ENCODE data around the gene WDR82. TPM values are rescaled to one million over a fixed set of nuclear protein-coding genes. Genes with fewer than 3 reads are reported as not detected.
"Not testable (repeated sequence)": the region's sequence is repeated elsewhere in the genome, so short reads cannot be mapped to it uniquely, and the experiment has no call there.

WDR82 gene
- total RNA-seq, 1 donor from 2014 or later = 69.9 TPM

DNA sequence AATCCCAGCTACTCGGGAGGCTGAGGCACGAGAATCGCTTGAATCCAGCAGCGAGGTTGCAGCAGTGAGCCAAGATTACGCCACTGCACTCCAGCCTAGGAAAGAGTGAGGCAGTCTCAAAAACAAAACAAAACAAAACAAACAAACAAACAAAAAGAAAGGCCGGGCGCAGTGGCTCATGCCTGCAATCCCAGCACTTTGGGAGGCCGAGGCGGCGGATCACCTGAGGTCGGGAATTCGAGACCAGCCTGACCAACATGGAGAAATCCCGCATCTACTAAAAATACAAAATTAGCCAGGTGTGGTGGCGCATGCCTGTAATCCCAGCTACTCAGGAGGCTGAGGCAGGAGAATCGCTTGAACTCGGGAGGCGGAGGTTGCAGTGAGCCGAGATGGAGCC, 3.7 kb downstream of the WDR82 start:
- H3K36me3 ChIP-seq (ENCODE audit: control insufficient read depth in 3 of 3, insufficient read depth in 3 of 3, low read length in 3 of 3); H3K27me3 ChIP-seq (ENCODE audit: control insufficient read depth in 3 of 3, insufficient read depth in 3 of 3, low read length in 3 of 3); H3K4me3 ChIP-seq (ENCODE audit: low read length in 3 of 3); H3K9me3 ChIP-seq (ENCODE audit: control insufficient read depth in 3 of 3, low read length in 3 of 3); H3K9ac ChIP-seq (ENCODE audit: low read depth in 1 of 3, low read length in 3 of 3); H3K27ac ChIP-seq (ENCODE audit: low read depth, low read length): not testable (repeated sequence)
- peaks cover 44 to 58% (median 46%) of the 10 kb centered on the region in 3 donors for H3K4me1 ChIP-seq (ENCODE audit: control insufficient read depth in 3 of 3, insufficient read depth in 3 of 3, low read length in 3 of 3)

DNA sequence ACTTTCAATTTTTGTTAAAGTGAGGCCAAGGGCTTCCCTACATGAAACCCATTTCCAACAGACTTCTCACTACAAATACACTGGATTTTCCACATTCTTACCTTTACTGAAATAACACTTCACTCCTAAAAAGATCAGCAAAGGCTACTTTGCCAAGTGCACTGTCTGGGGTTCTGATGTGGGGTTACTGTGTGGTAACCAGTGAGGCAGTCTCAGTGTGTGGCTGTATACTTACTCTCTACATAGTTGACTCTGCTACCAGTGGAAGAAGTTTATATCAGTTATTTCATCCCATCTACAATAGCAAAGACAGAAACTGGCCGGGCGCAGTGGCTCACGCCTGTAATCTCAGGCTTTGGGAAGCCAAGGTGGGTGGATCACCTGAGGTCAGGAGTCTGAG, 5.6 kb downstream of the WDR82 start:
- no peak overlapping the region for H3K27ac ChIP-seq (ENCODE audit: low read depth, low read length)
- no peaks in the 10 kb centered on the region for H3K9me3 ChIP-seq (ENCODE audit: control insufficient read depth in 3 of 3, low read length in 3 of 3)
- peaks cover 8 to 20% (median 18%) of the 10 kb centered on the region in 3 donors for H3K36me3 ChIP-seq (ENCODE audit: control insufficient read depth in 3 of 3, insufficient read depth in 3 of 3, low read length in 3 of 3)
- peaks cover 38 to 52% (median 44%) of the 10 kb centered on the region in 3 donors for H3K4me1 ChIP-seq (ENCODE audit: control insufficient read depth in 3 of 3, insufficient read depth in 3 of 3, low read length in 3 of 3)
- H3K4me3 ChIP-seq (ENCODE audit: low read length in 3 of 3) = no peak overlapping the region
- no peak overlapping the region for H3K9ac ChIP-seq (ENCODE audit: low read depth in 1 of 3, low read length in 3 of 3)
- H3K27me3 ChIP-seq (ENCODE audit: control insufficient read depth in 3 of 3, insufficient read depth in 3 of 3, low read length in 3 of 3) = no peaks in the 10 kb centered on the region

DNA sequence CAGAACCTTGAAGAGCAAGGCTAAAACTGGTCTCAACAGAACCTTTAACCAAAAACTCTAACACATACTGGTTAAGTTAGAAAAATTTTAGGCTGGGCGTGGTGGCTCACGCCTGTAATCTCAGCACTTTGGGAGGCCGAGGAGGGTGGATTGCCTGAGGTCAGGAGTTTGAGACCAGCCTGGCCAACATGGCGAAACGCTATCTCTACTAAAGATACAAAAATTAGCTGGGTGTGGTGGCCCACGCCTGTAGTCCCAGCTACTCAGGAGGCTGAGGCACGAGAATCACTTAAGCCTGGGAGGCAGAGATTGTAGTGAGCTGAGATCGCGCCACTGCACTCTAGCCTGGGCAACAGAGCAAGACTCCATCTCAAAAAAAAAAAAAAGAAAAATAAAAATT, 6.3 kb downstream of the WDR82 start:
- peaks cover 37 to 47% (median 44%) of the 10 kb centered on the region in 3 donors for H3K4me1 ChIP-seq (ENCODE audit: control insufficient read depth in 3 of 3, insufficient read depth in 3 of 3, low read length in 3 of 3)
- not testable (repeated sequence) for H3K27me3 ChIP-seq (ENCODE audit: control insufficient read depth in 3 of 3, insufficient read depth in 3 of 3, low read length in 3 of 3); H3K27ac ChIP-seq (ENCODE audit: low read depth, low read length); H3K9me3 ChIP-seq (ENCODE audit: control insufficient read depth in 3 of 3, low read length in 3 of 3); H3K4me3 ChIP-seq (ENCODE audit: low read length in 3 of 3); H3K9ac ChIP-seq (ENCODE audit: low read depth in 1 of 3, low read length in 3 of 3)
- H3K36me3 ChIP-seq (ENCODE audit: control insufficient read depth in 3 of 3, insufficient read depth in 3 of 3, low read length in 3 of 3) = peaks cover 10 to 25% (median 23%) of the 10 kb centered on the region in 3 donors

DNA sequence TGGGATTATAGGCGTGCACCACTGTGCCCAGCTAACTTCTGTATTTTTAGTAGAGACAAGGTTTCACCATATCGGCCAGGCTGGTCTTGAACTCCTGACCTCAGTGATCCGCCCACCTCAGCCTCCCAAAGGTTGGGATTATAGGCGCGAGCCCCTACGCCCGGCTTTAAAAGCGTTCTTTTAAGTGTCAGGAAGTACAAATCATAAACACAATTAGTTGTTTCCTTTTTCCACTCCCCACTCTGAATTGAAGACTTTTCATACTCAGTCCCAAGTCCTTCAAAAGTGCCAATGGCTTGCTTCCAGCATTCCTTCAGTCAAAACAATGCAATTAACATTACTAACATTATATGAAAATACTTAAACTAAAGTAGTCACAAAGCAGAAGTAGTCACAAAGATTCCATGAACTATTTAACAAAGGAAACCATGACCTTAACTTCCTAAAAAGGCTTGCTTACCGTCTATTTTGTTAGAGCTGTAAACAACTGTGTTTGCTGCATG, 8.1 kb downstream of the WDR82 start:
- peak overlapping the region; percentile 50 for H3K27ac ChIP-seq (ENCODE audit: low read depth, low read length)
- H3K9ac ChIP-seq (ENCODE audit: low read depth in 1 of 3, low read length in 3 of 3) = no peak overlapping the region
- H3K4me3 ChIP-seq (ENCODE audit: low read length in 3 of 3) = no peak overlapping the region
- H3K27me3 ChIP-seq (ENCODE audit: control insufficient read depth in 3 of 3, insufficient read depth in 3 of 3, low read length in 3 of 3) = no peaks in the 10 kb centered on the region
- peaks cover 26 to 40% (median 38%) of the 10 kb centered on the region in 3 donors for H3K36me3 ChIP-seq (ENCODE audit: control insufficient read depth in 3 of 3, insufficient read depth in 3 of 3, low read length in 3 of 3)
- no peaks in the 10 kb centered on the region for H3K9me3 ChIP-seq (ENCODE audit: control insufficient read depth in 3 of 3, low read length in 3 of 3)
- H3K4me1 ChIP-seq (ENCODE audit: control insufficient read depth in 3 of 3, insufficient read depth in 3 of 3, low read length in 3 of 3) = peaks cover 20 to 31% (median 30%) of the 10 kb centered on the region in 3 donors

DNA sequence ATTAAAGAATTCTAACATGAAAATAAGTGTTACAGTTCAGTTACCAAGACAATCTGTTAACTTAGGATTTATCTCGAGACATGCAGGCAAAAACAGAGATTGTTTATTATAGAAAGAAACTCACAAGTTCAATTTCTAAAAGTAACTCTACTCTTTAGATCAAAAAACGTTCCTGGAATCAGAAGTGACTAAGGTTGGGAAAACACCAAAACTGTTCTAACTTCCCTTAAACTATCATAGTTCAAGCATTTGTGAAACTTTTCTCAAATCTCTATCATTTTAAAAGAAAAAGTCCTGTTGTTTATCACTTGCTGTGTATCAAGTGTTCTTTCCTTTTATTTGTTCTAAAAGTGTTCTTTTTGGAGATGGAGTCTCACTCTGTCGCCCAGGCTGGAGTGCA, 8.7 kb downstream of the WDR82 start:
- no peak overlapping the region for H3K4me3 ChIP-seq (ENCODE audit: low read length in 3 of 3)
- H3K27ac ChIP-seq (ENCODE audit: low read depth, low read length) = peak overlapping the region; percentile 50
- no peaks in the 10 kb centered on the region for H3K27me3 ChIP-seq (ENCODE audit: control insufficient read depth in 3 of 3, insufficient read depth in 3 of 3, low read length in 3 of 3)
- H3K4me1 ChIP-seq (ENCODE audit: control insufficient read depth in 3 of 3, insufficient read depth in 3 of 3, low read length in 3 of 3) = peaks cover 20 to 31% (median 25%) of the 10 kb centered on the region in 3 donors
- peaks cover 26 to 41% (median 39%) of the 10 kb centered on the region in 3 donors for H3K36me3 ChIP-seq (ENCODE audit: control insufficient read depth in 3 of 3, insufficient read depth in 3 of 3, low read length in 3 of 3)
- no peaks in the 10 kb centered on the region for H3K9me3 ChIP-seq (ENCODE audit: control insufficient read depth in 3 of 3, low read length in 3 of 3)
- no peak overlapping the region for H3K9ac ChIP-seq (ENCODE audit: low read depth in 1 of 3, low read length in 3 of 3)

DNA sequence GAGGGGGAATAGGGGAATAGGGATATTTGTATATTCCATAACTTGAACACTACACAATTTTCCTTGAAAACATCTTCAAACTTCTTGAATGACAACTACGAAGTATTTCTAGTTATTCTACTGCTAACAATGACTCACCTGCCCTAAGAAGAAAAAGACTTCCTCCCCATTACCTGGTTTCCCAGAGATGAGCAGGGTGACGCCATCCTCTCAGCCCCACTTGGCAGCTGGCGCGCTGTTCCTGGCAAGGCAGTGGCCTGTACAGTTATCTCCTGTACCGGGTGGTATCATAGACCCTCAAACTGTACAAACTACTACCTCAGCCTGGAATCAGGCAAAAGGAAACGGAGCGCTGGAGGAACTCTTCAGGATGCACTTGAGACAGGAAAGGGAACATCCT, 10.4 kb downstream of the WDR82 start:
- peaks cover 19 to 26% (median 23%) of the 10 kb centered on the region in 3 donors for H3K4me1 ChIP-seq (ENCODE audit: control insufficient read depth in 3 of 3, insufficient read depth in 3 of 3, low read length in 3 of 3)
- H3K27ac ChIP-seq (ENCODE audit: low read depth, low read length) = no peak overlapping the region
- no peak overlapping the region for H3K9ac ChIP-seq (ENCODE audit: low read depth in 1 of 3, low read length in 3 of 3)
- H3K27me3 ChIP-seq (ENCODE audit: control insufficient read depth in 3 of 3, insufficient read depth in 3 of 3, low read length in 3 of 3) = no peaks in the 10 kb centered on the region
- H3K36me3 ChIP-seq (ENCODE audit: control insufficient read depth in 3 of 3, insufficient read depth in 3 of 3, low read length in 3 of 3) = peaks cover 36 to 57% (median 53%) of the 10 kb centered on the region in 3 donors
- no peaks in the 10 kb centered on the region for H3K9me3 ChIP-seq (ENCODE audit: control insufficient read depth in 3 of 3, low read length in 3 of 3)
- H3K4me3 ChIP-seq (ENCODE audit: low read length in 3 of 3) = no peak overlapping the region

DNA sequence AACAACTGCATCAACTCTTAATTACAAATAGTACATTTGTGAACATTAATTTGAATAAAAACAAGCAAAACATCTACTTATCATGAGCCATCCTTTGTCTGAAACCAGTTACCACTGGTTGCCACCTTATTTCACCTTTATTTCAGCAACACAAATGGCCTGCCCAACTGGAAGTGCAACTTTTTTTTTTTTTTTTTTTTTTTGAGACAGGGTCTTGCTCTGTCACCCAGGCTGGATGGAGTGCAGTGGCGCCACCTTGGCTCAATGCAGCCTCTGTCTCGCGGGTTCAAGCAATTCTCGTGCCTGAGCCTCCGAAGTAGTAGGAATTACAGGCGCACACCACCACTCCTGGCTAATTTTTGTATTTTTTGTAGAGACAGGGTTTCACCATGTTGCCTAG, 13.1 kb downstream of the WDR82 start:
- Histone ChIP-seq H3K9me3 (ENCODE audit: control insufficient read depth in 3 of 3, low read length in 3 of 3) (no peaks in the 10 kb centered on the region), H3K27me3 (ENCODE audit: control insufficient read depth in 3 of 3, insufficient read depth in 3 of 3, low read length in 3 of 3) (no peaks in the 10 kb centered on the region), H3K4me1 (ENCODE audit: control insufficient read depth in 3 of 3, insufficient read depth in 3 of 3, low read length in 3 of 3) (peaks cover under 1 to 7% (median 2%) of the 10 kb centered on the region in 3 donors), H3K36me3 (ENCODE audit: control insufficient read depth in 3 of 3, insufficient read depth in 3 of 3, low read length in 3 of 3) (peaks cover 49 to 76% (median 68%) of the 10 kb centered on the region in 3 donors), H3K9ac (ENCODE audit: low read depth in 1 of 3, low read length in 3 of 3) (no peak overlapping the region), H3K4me3 (ENCODE audit: low read length in 3 of 3) (no peak overlapping the region), H3K27ac (ENCODE audit: low read depth, low read length) (no peak overlapping the region)

DNA sequence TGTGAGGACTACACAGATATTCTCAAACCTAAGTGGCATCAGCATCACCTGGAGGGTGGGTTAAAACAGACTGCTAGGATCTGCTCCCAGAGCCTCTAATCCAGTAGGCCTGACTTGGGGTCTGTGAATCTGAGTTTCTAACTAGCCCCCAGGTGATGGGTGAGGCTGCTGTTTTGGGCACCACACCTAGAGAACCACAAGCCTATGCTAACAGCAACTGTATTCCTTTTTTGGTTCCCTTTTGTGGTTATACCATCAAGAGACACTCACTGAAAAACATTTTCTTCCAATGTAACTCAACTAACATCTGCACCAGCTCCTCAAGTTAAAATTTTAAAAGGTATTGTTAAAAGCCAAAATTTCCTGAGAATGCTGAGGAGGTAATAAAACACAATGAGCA, 16.0 kb downstream of the WDR82 start:
- Histone ChIP-seq H3K36me3 (ENCODE audit: control insufficient read depth in 3 of 3, insufficient read depth in 3 of 3, low read length in 3 of 3) (peaks cover 66 to 89% (median 80%) of the 10 kb centered on the region in 3 donors), H3K4me3 (ENCODE audit: low read length in 3 of 3) (no peak overlapping the region), H3K9ac (ENCODE audit: low read depth in 1 of 3, low read length in 3 of 3) (no peak overlapping the region), H3K27me3 (ENCODE audit: control insufficient read depth in 3 of 3, insufficient read depth in 3 of 3, low read length in 3 of 3) (no peaks in the 10 kb centered on the region), H3K27ac (ENCODE audit: low read depth, low read length) (no peak overlapping the region), H3K9me3 (ENCODE audit: control insufficient read depth in 3 of 3, low read length in 3 of 3) (no peaks in the 10 kb centered on the region), H3K4me1 (ENCODE audit: control insufficient read depth in 3 of 3, insufficient read depth in 3 of 3, low read length in 3 of 3) (no peaks in the 10 kb centered on the region)

DNA sequence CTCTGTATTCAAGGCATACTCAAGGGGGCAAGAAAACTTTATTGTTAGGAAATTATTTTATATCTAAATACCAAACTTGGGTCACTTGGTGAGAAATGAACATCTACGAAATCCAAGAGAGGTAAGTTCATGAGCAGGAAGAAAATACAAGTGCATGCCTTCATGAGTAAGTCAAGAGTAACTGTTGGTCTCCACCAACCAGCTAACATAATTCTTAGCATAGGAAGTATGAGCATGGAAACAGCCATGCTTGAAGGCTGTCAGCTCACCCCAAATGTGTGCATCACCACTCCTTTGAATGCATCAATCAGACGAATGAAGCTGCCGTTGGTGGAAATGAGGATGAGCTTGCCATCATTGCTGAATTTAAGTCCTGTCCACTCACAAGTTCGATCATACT, 19.0 kb downstream of the WDR82 start:
- H3K4me3 ChIP-seq (ENCODE audit: low read length in 3 of 3) = no peak overlapping the region
- no peaks in the 10 kb centered on the region for H3K9me3 ChIP-seq (ENCODE audit: control insufficient read depth in 3 of 3, low read length in 3 of 3)
- H3K27ac ChIP-seq (ENCODE audit: low read depth, low read length) = no peak overlapping the region
- no peaks in the 10 kb centered on the region for H3K27me3 ChIP-seq (ENCODE audit: control insufficient read depth in 3 of 3, insufficient read depth in 3 of 3, low read length in 3 of 3)
- no peaks in the 10 kb centered on the region for H3K4me1 ChIP-seq (ENCODE audit: control insufficient read depth in 3 of 3, insufficient read depth in 3 of 3, low read length in 3 of 3)
- peaks cover 72 to 93% (median 82%) of the 10 kb centered on the region in 3 donors for H3K36me3 ChIP-seq (ENCODE audit: control insufficient read depth in 3 of 3, insufficient read depth in 3 of 3, low read length in 3 of 3)
- no peak overlapping the region for H3K9ac ChIP-seq (ENCODE audit: low read depth in 1 of 3, low read length in 3 of 3)

DNA sequence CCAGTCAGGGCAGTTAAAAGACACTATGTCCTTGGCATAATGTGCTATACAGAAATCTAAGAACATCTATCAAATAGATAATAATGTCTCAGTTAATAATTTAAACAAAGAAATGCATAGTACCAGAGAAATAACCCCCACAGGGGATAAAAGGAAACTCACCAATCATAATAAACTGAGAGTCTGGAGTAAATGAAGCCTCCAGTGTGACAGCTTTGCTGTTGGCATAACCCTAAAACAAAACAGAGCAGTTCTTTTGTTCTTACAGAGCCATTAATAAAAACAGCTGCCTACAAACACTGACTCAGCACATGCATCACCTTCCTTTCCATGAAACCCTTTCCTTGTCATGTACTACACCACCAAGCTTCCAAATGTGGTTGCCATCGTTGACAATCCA, 19.4 kb downstream of the WDR82 start:
- H3K9me3 ChIP-seq (ENCODE audit: control insufficient read depth in 3 of 3, low read length in 3 of 3) = no peaks in the 10 kb centered on the region
- no peak overlapping the region for H3K9ac ChIP-seq (ENCODE audit: low read depth in 1 of 3, low read length in 3 of 3)
- peaks cover 73 to 93% (median 81%) of the 10 kb centered on the region in 3 donors for H3K36me3 ChIP-seq (ENCODE audit: control insufficient read depth in 3 of 3, insufficient read depth in 3 of 3, low read length in 3 of 3)
- H3K27ac ChIP-seq (ENCODE audit: low read depth, low read length) = no peak overlapping the region
- H3K27me3 ChIP-seq (ENCODE audit: control insufficient read depth in 3 of 3, insufficient read depth in 3 of 3, low read length in 3 of 3) = no peaks in the 10 kb centered on the region
- H3K4me1 ChIP-seq (ENCODE audit: control insufficient read depth in 3 of 3, insufficient read depth in 3 of 3, low read length in 3 of 3) = no peaks in the 10 kb centered on the region
- no peak overlapping the region for H3K4me3 ChIP-seq (ENCODE audit: low read length in 3 of 3)
